PC-3 (cell line): ENCODE results near the gene RALY. TPM values are rescaled to one million over a fixed set of nuclear protein-coding genes. Genes with fewer than 3 reads are reported as not detected.

Experiments
- ATAC-seq: fragments of 200-7000 bp; cut with Tn5 transposase; 2 replicates; pipeline ENCODE4 v1.9.1; 2020; ENCODE audit warnings: mild to moderate bottlenecking, moderate library complexity
- BruUV-seq: library from RNA; stranded (reverse); fragments of 400-500 nt; replicated peaks from 2 replicates; lab custom pipeline; 2021; lab: Mats Ljungman, UMichigan
- CTCF ChIA-PET: fragments of 300-600 bp; sonication (Branson Sonifier 250); formaldehyde crosslinking; loops from one replicate; lab custom pipeline; 2022; ENCODE audit warnings: antibody characterized with exemption; lab: Charles Lee
- POLR2A ChIA-PET: fragments of 300-600 bp; sonication (Branson Sonifier 250); formaldehyde crosslinking; loops from one replicate; lab custom pipeline; 2022; ENCODE audit warnings: antibody characterized with exemption; ENCODE audit not compliant: unreplicated experiment; lab: Charles Lee
- DNase-seq: peaks from one replicate; pipeline ENCODE4 v3.0.0-alpha.2; 2015
- H2AFZ ChIP-seq: fragments of 300-600 bp; sonication (generic); 2 replicates; pipeline ENCODE4 v1.6.0; 2016; ENCODE audit warnings: antibody characterized with exemption, low read length
- H3F3A ChIP-seq: fragments of 300-600 bp; sonication (generic); one replicate; pipeline ENCODE4 v1.6.0; 2017; ENCODE audit warnings: antibody characterized with exemption, low read length, control low read depth, mild to moderate bottlenecking; ENCODE audit not compliant: unreplicated experiment
- H3K27ac ChIP-seq: fragments of 300-600 bp; sonication (generic); 2 replicates; pipeline ENCODE4 v1.5.1; 2016; ENCODE audit warnings: mild to moderate bottlenecking, low read length
- H3K27me3 ChIP-seq: fragments of 300-600 bp; sonication (generic); 2 replicates; pipeline ENCODE4 v1.6.1; 2016; ENCODE audit warnings: low read length, mixed read lengths
- H3K36me3 ChIP-seq: fragments of 300-600 bp; sonication (generic); 2 replicates; pipeline ENCODE4 v1.6.1; 2016; ENCODE audit warnings: low read depth, mixed run types, low read length, mixed read lengths
- H3K4me1 ChIP-seq: fragments of 300-600 bp; sonication (generic); 2 replicates; pipeline ENCODE4 v1.5.1; 2016; ENCODE audit warnings: low read length; ENCODE audit not compliant: insufficient read depth
- H3K4me2 ChIP-seq: fragments of 300-600 bp; sonication (generic); 2 replicates; pipeline ENCODE4 v1.6.0; 2016; ENCODE audit warnings: low read length
- H3K4me3 ChIP-seq: fragments of 300-600 bp; sonication (generic); 2 replicates; pipeline ENCODE4 v1.5.1; 2016; ENCODE audit warnings: mild to moderate bottlenecking, low read length, mixed read lengths
- H3K79me2 ChIP-seq: fragments of 300-600 bp; sonication (generic); 2 replicates; pipeline ENCODE4 v1.6.1; 2017; ENCODE audit warnings: low read length, mixed read lengths
- H3K9ac ChIP-seq: fragments of 300-600 bp; sonication (generic); 2 replicates; pipeline ENCODE4 v1.6.0; 2016; ENCODE audit warnings: mild to moderate bottlenecking, low read length
- H3K9me2 ChIP-seq: fragments of 300-600 bp; sonication (generic); replicated peaks from 2 replicates; pipeline ENCODE4 v1.6.1; 2016; ENCODE audit warnings: mixed run types, low read length, mixed read lengths
- H3K9me3 ChIP-seq: fragments of 300-600 bp; sonication (generic); 2 replicates; pipeline ENCODE4 v1.6.1; 2016; ENCODE audit warnings: low read length, mixed read lengths
- H4K20me1 ChIP-seq: fragments of 300-600 bp; sonication (generic); 2 replicates; pipeline ENCODE4 v1.6.1; 2016; ENCODE audit warnings: low read length, mixed read lengths
- CTCF ChIP-seq: fragments of 300-600 bp; sonication (generic); conservative IDR thresholded peaks from 2 replicates; pipeline ENCODE4 v1.5.1; 2017; ENCODE audit warnings: antibody characterized with exemption, low read depth, mild to moderate bottlenecking, low read length
- EZH2 ChIP-seq: fragments of 300-600 bp; sonication (generic); IDR thresholded peaks from one replicate; pipeline ENCODE4 v1.6.1; 2017; ENCODE audit warnings: antibody characterized with exemption, mild to moderate bottlenecking, low read length; ENCODE audit not compliant: unreplicated experiment
- EZH2phosphoT487 ChIP-seq: fragments of 300-600 bp; sonication (generic); IDR thresholded peaks from 2 replicates; pipeline ENCODE4 v1.6.1; 2018; ENCODE audit warnings: mild to moderate bottlenecking, antibody characterized with exemption, low read length, borderline replicate concordance
- intact Hi-C: fragments of 100-400 bp; cut with micrococcal nuclease; formaldehyde crosslinking; loops from 2 replicates; pipeline ENCODE4 v1.9.0; 2023
- total RNA-seq: library from RNA; depleted of rRNA; stranded (reverse); fragments of >200 nt; gene quantifications from 2 replicates; pipeline ENCODE4 v1.2.3, GENCODE V29; 2014

The RALY gene
- total RNA-seq, 1 experiment from 2014 or later, result 160 TPM

GRCh38 chr20:33979094-33979493, 14.6 kb upstream of the RALY start:
- no peak for TF ChIP-seq CTCF
- no peak overlapping the region for H3K4me2 ChIP-seq
- H3K4me1 ChIP-seq, result no peaks in the 10 kb centered on the region
- DNase-seq, result no peak
- no peak overlapping the region for H3K27ac ChIP-seq
- POLR2A ChIA-PET, result no interaction called here
- peaks cover 27% of the 10 kb centered on the region for H3K27me3 ChIP-seq
- no TSS peak for BruUV-seq
- H3F3A ChIP-seq, result no peaks in the 10 kb centered on the region
- no peaks in the 10 kb centered on the region for H3K79me2 ChIP-seq
- no peak overlapping the region for H2AFZ ChIP-seq
- H3K9ac ChIP-seq, result no peak overlapping the region
- no peak overlapping the region for H3K4me3 ChIP-seq
- no peaks in the 10 kb centered on the region for H3K9me3 ChIP-seq
- intact Hi-C loops, result no loop called here
- CTCF ChIA-PET, result no interaction called here
- H4K20me1 ChIP-seq, result no peaks in the 10 kb centered on the region
- no peaks in the 10 kb centered on the region for H3K36me3 ChIP-seq
- ATAC-seq, result no peak
- H3K9me2 ChIP-seq, result no peaks in the 10 kb centered on the region

- POLR2A ChIA-PET, result interaction anchor here (0.6 kb wide), 1 partner anchor 627 kb away, joined by 3 read pairs; no protein-coding TSS in a partner anchor
Measured at GRCh38 chr20:33981347-33981746, 12.4 kb upstream of the RALY start.

GRCh38 chr20:33981964-33982363, 11.7 kb upstream of the RALY start:
- Histone ChIP-seq H3K27me3 (peaks cover 27% of the 10 kb centered on the region), H3F3A (no peaks in the 10 kb centered on the region), H3K36me3 (no peaks in the 10 kb centered on the region), H3K4me2 (no peak overlapping the region), H4K20me1 (no peaks in the 10 kb centered on the region), H3K4me3 (no peak overlapping the region), H3K9me2 (no peaks in the 10 kb centered on the region), H3K9ac (no peak overlapping the region), H3K9me3 (no peaks in the 10 kb centered on the region), H2AFZ (no peak overlapping the region), H3K27ac (no peak overlapping the region), H3K4me1 (no peaks in the 10 kb centered on the region), H3K79me2 (no peaks in the 10 kb centered on the region)
- POLR2A ChIA-PET, result interaction anchor here (0.6 kb wide), 1 partner anchor 626 kb away, joined by 3 read pairs; no protein-coding TSS in a partner anchor
- CTCF ChIA-PET, result no interaction called here
- TF ChIP-seq EZH2phosphoT487 (no peak), CTCF (no peak), EZH2 (no peak)
- intact Hi-C loops, result no loop called here
- ATAC-seq (no peak), DNase-seq (no peak)
- BruUV-seq, result no TSS peak

More at GRCh38 chr20:33981347-33981746, 12.4 kb upstream of the RALY start:
- Histone ChIP-seq H3K27ac (no peak overlapping the region), H2AFZ (no peak overlapping the region), H3K4me1 (no peaks in the 10 kb centered on the region), H3K9me2 (no peaks in the 10 kb centered on the region), H3K79me2 (no peaks in the 10 kb centered on the region), H4K20me1 (no peaks in the 10 kb centered on the region), H3K36me3 (no peaks in the 10 kb centered on the region), H3K4me3 (no peak overlapping the region), H3K4me2 (no peak overlapping the region), H3K9me3 (no peaks in the 10 kb centered on the region), H3K27me3 (peaks cover 27% of the 10 kb centered on the region), H3F3A (no peaks in the 10 kb centered on the region), H3K9ac (no peak overlapping the region)
- ATAC-seq (no peak), DNase-seq (no peak)
- intact Hi-C loops, result no loop called here
- no TSS peak for BruUV-seq
- TF ChIP-seq EZH2phosphoT487 (no peak), CTCF (no peak), EZH2 (no peak)
- CTCF ChIA-PET, result no interaction called here
